Activated CD4-positive, alpha-beta memory T cell treated with anti-CD3 and anti-CD28 coated beads for 36 hours (primary cell): Measurements from ENCODE around the gene OPRD1. TPM values are rescaled to one million over a fixed set of nuclear protein-coding genes. Genes with fewer than 3 reads are reported as not detected.

Source experiments
- CTCF ChIA-PET: fragments of 350-600 bp; sonication (Branson Sonifier 250); formaldehyde crosslinking; loops from one replicate; lab custom pipeline; 2021; ENCODE audit warnings: antibody characterized with exemption, inconsistent platforms; lab: Charles Lee
- POLR2A ChIA-PET: fragments of 350-600 bp; sonication (Branson Sonifier 250); formaldehyde crosslinking; loops from one replicate; lab custom pipeline; 2021; ENCODE audit warnings: antibody characterized with exemption; lab: Charles Lee
- DNase-seq: peaks from one replicate; pipeline ENCODE4 v3.0.0-alpha.2; 2020
- H3K27ac Mint-ChIP-seq: one replicate; pipeline ENCODE4 v1.8.0; 2021; ENCODE audit warnings: mixed read lengths
- H3K27me3 Mint-ChIP-seq: one replicate; pipeline ENCODE4 v1.8.0; 2021; ENCODE audit warnings: mixed read lengths
- H3K36me3 Mint-ChIP-seq: one replicate; pipeline ENCODE4 v1.8.0; 2021; ENCODE audit warnings: mixed read lengths
- H3K4me1 Mint-ChIP-seq: one replicate; pipeline ENCODE4 v1.8.0; 2021; ENCODE audit warnings: low read depth, mixed read lengths
- H3K4me3 Mint-ChIP-seq: one replicate; pipeline ENCODE4 v1.8.0; 2021; ENCODE audit warnings: mild to moderate bottlenecking, mixed read lengths
- H3K9me3 Mint-ChIP-seq: one replicate; pipeline ENCODE4 v1.8.0; 2021; ENCODE audit warnings: mixed read lengths
- intact Hi-C: fragments of 100-400 bp; cut with micrococcal nuclease; formaldehyde crosslinking; loops from one replicate; pipeline ENCODE4 v1.15.1; 2023
- total RNA-seq, 2 experiments: library from RNA; stranded (reverse); gene quantifications; one replicate each; pipeline ENCODE4 v1.2.3, GENCODE V29; 2021

Gene OPRD1
- total RNA-seq, 2 experiments from 2014 or later, result not detected

GRCh38 chr1:28915031-28915895, 103.3 kb downstream of the OPRD1 start:
- intact Hi-C loops, result loop anchor here (1.0 kb wide), 2 partner anchors 12 to 47 kb away; no protein-coding TSS in a partner anchor
- H3K27me3 Mint-ChIP-seq, result no peaks in the 10 kb centered on the region
- POLR2A ChIA-PET, result interaction anchor here (1.9 to 2.3 kb wide), 4 partner anchors 12 to 48 kb away, joined by 5 to 13 read pairs (median 8); no protein-coding TSS in a partner anchor
- DNase-seq, result peak; percentile 64
- H3K4me3 Mint-ChIP-seq, result peak overlapping the region; percentile 98
- H3K27ac Mint-ChIP-seq, result peak overlapping the region; percentile 93
- H3K4me1 Mint-ChIP-seq, result peaks cover 56% of the 10 kb centered on the region
- CTCF ChIA-PET, result interaction anchor here (1.5 to 2.3 kb wide), 2 partner anchors 38 to 118 kb away, joined by 4 to 6 read pairs; no protein-coding TSS in a partner anchor
- peaks cover 3% of the 10 kb centered on the region for H3K36me3 Mint-ChIP-seq
- H3K9me3 Mint-ChIP-seq, result no peaks in the 10 kb centered on the region

GRCh38 chr1:28917757-28918118, 105.8 kb downstream of the OPRD1 start:
- peak; percentile 61 for DNase-seq
- Mint-ChIP-seq H3K9me3 (no peaks in the 10 kb centered on the region), H3K27me3 (no peaks in the 10 kb centered on the region), H3K4me1 (peaks cover 65% of the 10 kb centered on the region), H3K27ac (peak overlapping the region; percentile 62), H3K36me3 (peaks cover 3% of the 10 kb centered on the region), H3K4me3 (peak overlapping the region; percentile 41)
- POLR2A ChIA-PET, result interaction anchor here (0.7 kb wide), 1 partner anchor 9 kb away, joined by 5 read pairs; no protein-coding TSS in a partner anchor
- CTCF ChIA-PET, result interaction anchor here (0.6 to 1.4 kb wide), 4 partner anchors 9 to 117 kb away, joined by 3 read pairs; no protein-coding TSS in a partner anchor
- intact Hi-C loops, result no loop called here

Other genes starting within 250 kb of the OPRD1 start
- not detected for gene RAB42, start 219.9 kb upstream of the OPRD1 start, total RNA-seq
- 10 to 100 TPM; 26.8 to 27.5 TPM for gene TAF12, start 169.1 kb upstream of the OPRD1 start, total RNA-seq
- gene RNU11, start 163.6 kb upstream of the OPRD1 start, total RNA-seq, result not detected
- gene GMEB1, start 143.4 kb upstream of the OPRD1 start, total RNA-seq, result 10 to 100 TPM; 21.4 to 22.6 TPM
- gene YTHDF2, start 75.2 kb upstream of the OPRD1 start, total RNA-seq, result 10 to 100 TPM; 74.3 to 80.1 TPM
- gene EPB41, start 102.4 kb downstream of the OPRD1 start, total RNA-seq, result 10 to 100 TPM; 67.6 to 71.0 TPM